A549 (cell line): ENCODE results near the gene ITGB7. TPM values are rescaled to one million over a fixed set of nuclear protein-coding genes. Genes with fewer than 3 reads are reported as not detected.

Source experiments
- ATAC-seq, 2 experiments: fragments of 200-7000 bp in 1 of 2; fragments of >200 bp in 1 of 2; cut with Nextera tagmentation in 1 of 2; cut with Tn5 transposase in 1 of 2; 3 replicates each; pipeline versions ENCODE4 v1.8.0 to v1.9.1; 2018 to 2020; ENCODE audit warnings: mild to moderate bottlenecking in 1 of 2, moderate library complexity in 1 of 2
- CTCF ChIA-PET: fragments of 300-600 bp; sonication (Branson Sonifier 250); formaldehyde crosslinking; extraction: SDS; loops from one replicate; lab custom pipeline; 2021; ENCODE audit warnings: antibody characterized with exemption, inconsistent platforms; lab: Yijun Ruan, JAX
- POLR2A ChIA-PET: fragments of 350-600 bp; formaldehyde crosslinking; extraction: SDS; loops from one replicate; lab custom pipeline; 2021; ENCODE audit warnings: antibody characterized with exemption, inconsistent platforms; lab: Yijun Ruan, JAX
- DNase-seq, 2 experiments: peaks; one replicate each; pipeline versions ENCODE4 v3.0.0 to v3.0.0-alpha.2; 2011 to 2016; ENCODE audit warnings: low read depth in 1 of 2, low spot score in 1 of 2
- FAIRE-seq: peaks from 2 replicates; lab custom pipeline; 2011; peaks lifted over from hg19 to GRCh38; lab: Jason Lieb, UNC
- H3K27ac ChIP-seq, 2 experiments: fragments of >200 bp; sonication (Bioruptor Twin); formaldehyde crosslinking; 3 replicates each; pipeline ENCODE4 v1.5.1; 2016 to 2017
- H3K4me1 ChIP-seq: fragments of >200 bp; sonication (Bioruptor Twin); formaldehyde crosslinking; 3 replicates; pipeline ENCODE4 v1.6.1; 2016
- H3K4me2 ChIP-seq: fragments of >200 bp; sonication (Bioruptor Twin); formaldehyde crosslinking; 3 replicates; pipeline ENCODE4 v1.6.1; 2016
- H3K4me3 ChIP-seq: fragments of >200 bp; sonication (Bioruptor Twin); formaldehyde crosslinking; 3 replicates; pipeline ENCODE4 v1.5.1; 2016
- H3K9me3 ChIP-seq: fragments of >200 bp; sonication (Bioruptor Twin); formaldehyde crosslinking; 3 replicates; pipeline ENCODE4 v1.6.1; 2016
- CBX8 ChIP-seq: fragments of 200-600 bp; sonication (generic); IDR thresholded peaks from 2 replicates; pipeline ENCODE4 v1.6.1; 2016
- CEBPB ChIP-seq, 2 experiments: fragments of >200 bp in 1 of 2; sonication (Bioruptor Twin) in 1 of 2; formaldehyde crosslinking in 1 of 2; IDR thresholded peaks; 2 replicates each; pipeline ENCODE4 v1.6.1; 2012 to 2016
- E2F6 ChIP-seq: IDR thresholded peaks from 2 replicates; pipeline ENCODE4 v1.6.1; 2012; ENCODE audit warnings: low read depth, borderline replicate concordance
- ELK1 ChIP-seq: fragments of 150-350 bp; IDR thresholded peaks from 2 replicates; pipeline ENCODE4 v1.6.1; 2014; ENCODE audit warnings: low read depth, mild to moderate bottlenecking, low read length
- FOSB ChIP-seq: fragments of 250-450 bp; sonication (Bioruptor Pico); IDR thresholded peaks from 2 replicates; pipeline ENCODE4 v1.5.0; 2020; ENCODE audit warnings: mild to moderate bottlenecking, moderate library complexity
- FOSL2 ChIP-seq, 2 experiments: fragments of 450-650 bp in 1 of 2; fragments of >200 bp in 1 of 2; sonication (Bioruptor Twin) in 1 of 2; formaldehyde crosslinking; IDR thresholded peaks; 2 replicates each; pipeline versions ENCODE4 v1.5.0 to v1.6.1; 2016 to 2020; ENCODE audit warnings: mild to moderate bottlenecking in 1 of 2, moderate library complexity in 1 of 2
- GATA3 ChIP-seq: IDR thresholded peaks from 2 replicates; pipeline ENCODE4 v1.6.1; 2012; ENCODE audit warnings: borderline replicate concordance
- HES2 ChIP-seq: fragments of >200 bp; sonication (Bioruptor Twin); formaldehyde crosslinking; IDR thresholded peaks from 2 replicates; pipeline ENCODE4 v1.6.1; 2016
- JUN ChIP-seq, 2 experiments: fragments of >200 bp; sonication (Bioruptor Twin); formaldehyde crosslinking; IDR thresholded peaks; 2 replicates in 1 of 2; 3 replicates in 1 of 2; pipeline ENCODE4 v1.6.1; 2016 to 2017
- KDM5A ChIP-seq: fragments of 200-600 bp; sonication (generic); IDR thresholded peaks from 2 replicates; pipeline ENCODE4 v1.6.1; 2016; ENCODE audit warnings: antibody characterized with exemption, mild to moderate bottlenecking
- MYC ChIP-seq: IDR thresholded peaks from 2 replicates; pipeline ENCODE4 v1.6.1; 2012; ENCODE audit warnings: mild to moderate bottlenecking, inconsistent platforms, low read length, improper control_type of control experiment, borderline replicate concordance
- NPAS2 ChIP-seq: fragments of 250-450 bp; sonication (Bioruptor Pico); IDR thresholded peaks from 2 replicates; pipeline ENCODE4 v1.8.0; 2022; ENCODE audit warnings: mild to moderate bottlenecking, moderate library complexity, borderline replicate concordance
- NR3C1 ChIP-seq: fragments of >200 bp; sonication (Bioruptor Twin); formaldehyde crosslinking; IDR thresholded peaks from 3 replicates; pipeline ENCODE4 v1.6.1; 2017
- PBX3 ChIP-seq: IDR thresholded peaks from 2 replicates; pipeline ENCODE4 v1.6.1; 2012
- PHF8 ChIP-seq: fragments of 200-600 bp; sonication (generic); IDR thresholded peaks from 2 replicates; pipeline ENCODE4 v1.6.1; 2016; ENCODE audit warnings: low read depth, mild to moderate bottlenecking, antibody characterized with exemption, moderate library complexity, borderline replicate concordance
- POLR2AphosphoS2 ChIP-seq: conservative IDR thresholded peaks from 2 replicates; pipeline ENCODE4 v1.6.1; 2012; ENCODE audit warnings: low read length, improper control_type of control experiment, inconsistent platforms
- RARB ChIP-seq: fragments of 250-450 bp; sonication (Bioruptor Pico); IDR thresholded peaks from 2 replicates; pipeline ENCODE4 v1.8.0; 2021; ENCODE audit warnings: mild to moderate bottlenecking, moderate library complexity
- REST ChIP-seq: fragments of 200-600 bp; sonication (generic); IDR thresholded peaks from 2 replicates; pipeline ENCODE4 v1.6.1; 2016; ENCODE audit warnings: antibody characterized with exemption, mild to moderate bottlenecking, moderate library complexity
- RNF2 ChIP-seq: fragments of 200-600 bp; sonication (generic); IDR thresholded peaks from 2 replicates; pipeline ENCODE4 v1.6.1; 2016; ENCODE audit warnings: low read depth, mild to moderate bottlenecking, antibody characterized with exemption, moderate library complexity, borderline replicate concordance
- TFCP2L1 ChIP-seq: fragments of 250-450 bp; sonication (Bioruptor Pico); IDR thresholded peaks from 2 replicates; pipeline ENCODE4 v1.5.0; 2021; ENCODE audit warnings: mild to moderate bottlenecking
- TP53 ChIP-seq: fragments of 250-450 bp; sonication (Bioruptor Pico); IDR thresholded peaks from 2 replicates; pipeline ENCODE4 v1.5.0; 2021; ENCODE audit warnings: mild to moderate bottlenecking, moderate library complexity
- ZFP36 ChIP-seq: fragments of 450-650 bp; IDR thresholded peaks from 2 replicates; pipeline ENCODE4 v1.6.1; 2014; ENCODE audit warnings: borderline replicate concordance; ENCODE audit not compliant: partially characterized antibody
- ZNF302 ChIP-seq: fragments of 250-450 bp; sonication (Bioruptor Pico); IDR thresholded peaks from 2 replicates; pipeline ENCODE4 v1.9.0; 2021; ENCODE audit warnings: inconsistent platforms, mild to moderate bottlenecking, moderate library complexity
- WGBS: methylation state at CpG from one replicate; pipeline ENCODE4 v1.1.6; 2017; ENCODE audit errors: missing lambda C conversion rate; 5-methylcytosine and 5-hydroxymethylcytosine counted together
- polyA plus RNA-seq, 4 experiments: library from polyadenylated mRNA; depleted of rRNA in 3 of 4; stranded (reverse); fragments of >200 nt; fragmentation: RNase III in 1 of 4; extraction: RNeasy Plus Mini Kit Qiagen cat#74134 plus additional on column Dnase treatment in 1 of 4; gene quantifications; 2 replicates in 3 of 4; 3 replicates in 1 of 4; pipeline ENCODE4 v1.2.3, GENCODE V29; 2011 to 2017

The ITGB7 gene
- polyA plus RNA-seq, 2 of the 4 experiments (the other 2 are of a cell fraction), result 0.54 to 0.56 TPM

GRCh38 chr12:53251477-53252348, 44.7 kb upstream of the ITGB7 start (continued):
- TF ChIP-seq JUN (IDR thresholded peaks at IDR 0.05) (peak in 1 of 2 experiments; percentile 83; a peak in 2 of 5 replicates), PBX3 (peak; percentile 57; the same call in 1 of the 2 replicates), RNF2 (no peak), ELK1 (no peak)
- TF ChIP-seq, all 56 proteins: peak for 13

- Histone ChIP-seq H3K9me3 (no peaks in the 10 kb centered on the region), H3K4me1 (no peaks in the 10 kb centered on the region), H3K4me2 (no peak overlapping the region)
- CTCF ChIA-PET, result interaction anchor here (0.6 to 13.0 kb wide), 10 partner anchors 11 to 180 kb away, joined by 3 to 137 read pairs (median 4); partner anchors contain the start of gene SOAT2
- 49% methylated on average over 3 of the region's 3 CpGs for WGBS
- no peak for TF ChIP-seq TP53 (CRISPR knock-in tag)
- no peak for TF ChIP-seq FOSB (CRISPR knock-in tag)
- no peak for TF ChIP-seq HES2
- no peak for TF ChIP-seq ZNF302 (CRISPR knock-in tag)
- TF ChIP-seq NPAS2 (CRISPR knock-in tag), result no peak
- no peak for TF ChIP-seq TFCP2L1 (CRISPR knock-in tag)
- no peak for TF ChIP-seq GATA3
- no peak for TF ChIP-seq POLR2AphosphoS2
- TF ChIP-seq RARB, result no peak
- no peak for TF ChIP-seq MYC
- TF ChIP-seq JUN (IDR thresholded peaks at IDR 0.05), result no peak
- no peak for TF ChIP-seq PHF8
- no peak for TF ChIP-seq NR3C1
- TF ChIP-seq ZFP36, result no peak
- no peak for TF ChIP-seq FOSL2 (IDR thresholded peaks at IDR 0.05)
- TF ChIP-seq FOSL2 (CRISPR knock-in tag; IDR thresholded peaks at IDR 0.05), result no peak
- TF ChIP-seq, all 56 proteins: peak for 0
- POLR2A ChIA-PET, result no interaction called here
- Histone ChIP-seq H3K4me3 (no peak overlapping the region), H3K27ac (no peak overlapping the region)
- ATAC-seq, result no peak
- no peak for FAIRE-seq
- no peak for DNase-seq
Measured at GRCh38 chr12:53245286-53245685, 38.2 kb upstream of the ITGB7 start.

- no peak overlapping the region for H3K4me3 ChIP-seq
- ChIA-PET CTCF (interaction anchor here (0.8 to 13.0 kb wide), 12 partner anchors 9 to 179 kb away, joined by 3 to 137 read pairs (median 4); partner anchors contain the start of gene AAAS), POLR2A (no interaction called here)
- no peak overlapping the region for H3K4me2 ChIP-seq
- H3K9me3 ChIP-seq, result no peaks in the 10 kb centered on the region
- 33% methylated on average over 1 of the region's 1 CpG for WGBS
- no peaks in the 10 kb centered on the region for H3K4me1 ChIP-seq
- DNase-seq, result no peak
- peak in 1 of 2 experiments; percentile 21; a peak in 1 of 6 replicates for ATAC-seq
- FAIRE-seq, result no peak
- H3K27ac ChIP-seq, result no peak overlapping the region
- TF ChIP-seq CEBPB (IDR thresholded peaks at IDR 0.05) (no peak), RARB (no peak), CBX8 (no peak), E2F6 (no peak), NR3C1 (no peak), KDM5A (no peak), PHF8 (no peak), REST (no peak)
Measured at GRCh38 chr12:53244337-53244736, 37.3 kb upstream of the ITGB7 start.
